GM19455 (cell line): ENCODE data around the gene FA2H.

Source experiments
- ATAC-seq: cut with Tn5 transposase; IDR thresholded peaks from one replicate; pipeline ENCODE4 v1.9.1; 2021; ENCODE audit not compliant: unreplicated experiment

FA2H gene

GRCh38 chr16:74745109-74745615, 29.5 kb downstream of the FA2H start:
- ATAC-seq: no peak

GRCh38 chr16:74744566-74744965, 30.1 kb downstream of the FA2H start:
- no peak for ATAC-seq

- no peak for ATAC-seq
Observed at GRCh38 chr16:74743668-74744299, 30.8 kb downstream of the FA2H start.

GRCh38 chr16:74743045-74743667, 31.5 kb downstream of the FA2H start:
- ATAC-seq: no peak

GRCh38 chr16:74742051-74742481, 32.6 kb downstream of the FA2H start:
- no peak for ATAC-seq

- no peak for ATAC-seq
Observed at GRCh38 chr16:74740795-74741304, 33.8 kb downstream of the FA2H start.

- no peak for ATAC-seq
Observed at GRCh38 chr16:74739275-74739674, 35.3 kb downstream of the FA2H start.

GRCh38 chr16:74738816-74739215, 35.8 kb downstream of the FA2H start:
- no peak for ATAC-seq

GRCh38 chr16:74738113-74738541, 36.5 kb downstream of the FA2H start:
- no peak for ATAC-seq

- no peak for ATAC-seq
Observed at GRCh38 chr16:74737521-74737920, 37.1 kb downstream of the FA2H start.

GRCh38 chr16:74736531-74737157, 38.0 kb downstream of the FA2H start:
- ATAC-seq: no peak

- ATAC-seq: no peak
Observed at GRCh38 chr16:74735554-74735953, 39.1 kb downstream of the FA2H start.

- ATAC-seq: no peak
Observed at GRCh38 chr16:74735162-74735452, 39.5 kb downstream of the FA2H start.

- ATAC-seq: no peak
Observed at GRCh38 chr16:74734361-74735161, 40.1 kb downstream of the FA2H start.

- no peak for ATAC-seq
Observed at GRCh38 chr16:74732707-74733350, 41.8 kb downstream of the FA2H start.

GRCh38 chr16:74731853-74732477, 42.7 kb downstream of the FA2H start:
- no peak for ATAC-seq

GRCh38 chr16:74729783-74730683, 44.6 kb downstream of the FA2H start:
- ATAC-seq: no peak

GRCh38 chr16:74727903-74728302, 46.7 kb downstream of the FA2H start:
- ATAC-seq: no peak

GRCh38 chr16:74726716-74727115, 47.9 kb downstream of the FA2H start:
- ATAC-seq: no peak
